Measurements from ENCODE around the gene MYLK2. TPM values are rescaled to one million over a fixed set of nuclear protein-coding genes. Genes with fewer than 3 reads are reported as not detected.

Gene MYLK2
- polyA plus RNA-seq, 1 donor: 0.21 TPM

- Histone ChIP-seq H3K36me3 (ENCODE audit: control insufficient read depth, insufficient read depth, low read length) (no peaks in the 10 kb centered on the region), H3K4me1 (ENCODE audit: control insufficient read depth, insufficient read depth, low read length) (peaks cover 23% of the 10 kb centered on the region), H3K4me3 (ENCODE audit: low read length) (no peak overlapping the region), H3K27ac (ENCODE audit: low read length) (no peak overlapping the region), H3K27me3 (ENCODE audit: control insufficient read depth, insufficient read depth, low read length) (peaks cover 13% of the 10 kb centered on the region), H3K9me3 (ENCODE audit: control insufficient read depth, low read depth, low read length) (no peaks in the 10 kb centered on the region)
- no peak for DNase-seq
- no CpG with 5 or more reads among the region's 15 CpGs for WGBS (ENCODE audit: insufficient coverage, low lambda C conversion rate)
Observed at GRCh38 chr20:31857861-31858759, 39.0 kb downstream of the MYLK2 start.

- Histone ChIP-seq H3K4me3 (ENCODE audit: low read length) (no peak overlapping the region), H3K4me1 (ENCODE audit: control insufficient read depth, insufficient read depth, low read length) (peaks cover 23% of the 10 kb centered on the region), H3K9me3 (ENCODE audit: control insufficient read depth, low read depth, low read length) (no peaks in the 10 kb centered on the region), H3K36me3 (ENCODE audit: control insufficient read depth, insufficient read depth, low read length) (peaks cover 2% of the 10 kb centered on the region), H3K27me3 (ENCODE audit: control insufficient read depth, insufficient read depth, low read length) (peaks cover 13% of the 10 kb centered on the region), H3K27ac (ENCODE audit: low read length) (no peak overlapping the region)
- WGBS (ENCODE audit: insufficient coverage, low lambda C conversion rate): no CpG with 5 or more reads among the region's 3 CpGs
- no peak for DNase-seq
Observed at GRCh38 chr20:31858760-31859083, 39.6 kb downstream of the MYLK2 start.

DNA sequence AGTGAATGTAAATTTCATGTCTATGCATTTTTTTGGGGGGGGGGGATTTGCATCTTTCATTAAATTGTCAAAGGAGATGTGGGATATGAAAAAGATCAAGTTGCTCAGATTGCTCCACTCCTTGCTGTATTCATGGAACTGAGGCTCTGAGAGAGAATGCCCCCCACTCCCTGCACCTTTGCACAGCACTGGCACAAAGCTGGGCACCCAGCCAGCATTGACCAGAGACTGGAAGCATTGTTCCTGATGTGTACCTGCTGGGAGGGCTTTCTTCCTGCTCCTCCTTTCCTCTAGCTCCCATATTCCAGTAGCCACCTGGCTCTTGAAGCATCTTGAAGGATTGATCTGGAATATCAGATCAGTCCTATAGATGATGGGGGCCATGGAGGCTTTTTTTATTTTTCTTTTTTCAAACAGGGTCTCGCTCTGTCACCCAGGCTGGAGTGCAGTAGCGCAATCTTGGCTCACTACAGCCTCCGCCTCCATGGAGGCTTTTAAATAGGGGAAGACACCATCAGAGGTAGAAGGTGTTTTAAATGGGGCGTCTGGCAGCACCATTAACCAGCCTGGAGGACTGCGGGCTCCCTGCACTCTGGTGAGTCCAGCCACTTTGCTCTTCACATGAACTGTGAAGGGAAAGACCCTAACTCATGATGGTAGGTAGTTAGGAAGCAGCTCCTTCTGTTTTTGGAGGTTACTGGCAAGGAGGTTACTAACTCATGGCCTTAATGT lies 40.3 kb downstream of the MYLK2 start:
- peaks cover 23% of the 10 kb centered on the region for H3K4me1 ChIP-seq (ENCODE audit: control insufficient read depth, insufficient read depth, low read length)
- no peaks in the 10 kb centered on the region for H3K9me3 ChIP-seq (ENCODE audit: control insufficient read depth, low read depth, low read length)
- no CpG with 5 or more reads among the region's 5 CpGs for WGBS (ENCODE audit: insufficient coverage, low lambda C conversion rate)
- H3K36me3 ChIP-seq (ENCODE audit: control insufficient read depth, insufficient read depth, low read length): peaks cover 2% of the 10 kb centered on the region
- no peak overlapping the region for H3K27ac ChIP-seq (ENCODE audit: low read length)
- peaks cover 13% of the 10 kb centered on the region for H3K27me3 ChIP-seq (ENCODE audit: control insufficient read depth, insufficient read depth, low read length)
- DNase-seq: no peak
- H3K4me3 ChIP-seq (ENCODE audit: low read length): no peak overlapping the region

- H3K9me3 ChIP-seq (ENCODE audit: control insufficient read depth, low read depth, low read length): no peaks in the 10 kb centered on the region
- H3K36me3 ChIP-seq (ENCODE audit: control insufficient read depth, insufficient read depth, low read length): peaks cover 5% of the 10 kb centered on the region
- H3K4me3 ChIP-seq (ENCODE audit: low read length): no peak overlapping the region
- WGBS (ENCODE audit: insufficient coverage, low lambda C conversion rate): no CpG with 5 or more reads among the region's 7 CpGs
- no peak for DNase-seq
- no peak overlapping the region for H3K27ac ChIP-seq (ENCODE audit: low read length)
- peaks cover 23% of the 10 kb centered on the region for H3K4me1 ChIP-seq (ENCODE audit: control insufficient read depth, insufficient read depth, low read length)
- H3K27me3 ChIP-seq (ENCODE audit: control insufficient read depth, insufficient read depth, low read length): peaks cover 13% of the 10 kb centered on the region
Observed at GRCh38 chr20:31859998-31860380, 40.8 kb downstream of the MYLK2 start.

DNA sequence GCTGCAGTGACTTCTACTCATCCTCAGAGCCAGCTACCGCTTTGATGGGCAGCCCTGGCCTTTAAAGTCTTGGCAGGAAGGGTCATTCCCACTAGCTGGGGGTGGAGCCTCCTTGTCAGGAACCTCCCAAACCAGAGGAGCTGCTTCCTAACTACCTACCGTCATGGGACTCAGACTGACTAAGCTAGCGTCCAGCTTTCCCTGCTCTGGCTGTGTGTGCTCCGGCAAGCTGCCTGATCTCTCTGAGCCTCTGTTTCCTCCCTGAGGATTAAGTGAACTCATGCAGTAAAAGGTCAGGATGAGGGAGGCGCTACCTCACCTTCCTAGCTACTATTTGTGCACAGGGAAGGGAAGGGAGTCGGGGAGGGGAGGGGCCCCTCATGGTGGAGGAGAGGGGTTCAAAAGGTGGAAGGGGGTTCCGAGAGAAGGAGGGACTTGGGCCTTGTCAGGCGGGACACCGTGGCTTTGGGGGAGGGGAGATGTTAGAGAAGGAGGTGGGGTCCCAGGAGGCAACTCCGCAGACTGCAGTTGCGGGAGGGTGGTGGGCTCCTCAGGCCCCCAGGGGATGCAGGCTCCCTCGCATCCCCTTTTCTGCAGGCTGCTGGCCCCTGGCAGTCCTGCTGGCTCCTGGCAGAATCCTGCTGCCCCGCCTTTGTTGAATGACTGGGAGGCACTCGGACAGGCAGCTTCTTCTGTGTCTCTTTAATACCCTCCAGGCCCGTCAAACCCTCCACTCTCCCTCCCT lies 41.4 kb downstream of the MYLK2 start:
- H3K27ac ChIP-seq (ENCODE audit: low read length): no peak overlapping the region
- WGBS (ENCODE audit: insufficient coverage, low lambda C conversion rate): no CpG with 5 or more reads among the region's 15 CpGs
- DNase-seq: no peak

DNA sequence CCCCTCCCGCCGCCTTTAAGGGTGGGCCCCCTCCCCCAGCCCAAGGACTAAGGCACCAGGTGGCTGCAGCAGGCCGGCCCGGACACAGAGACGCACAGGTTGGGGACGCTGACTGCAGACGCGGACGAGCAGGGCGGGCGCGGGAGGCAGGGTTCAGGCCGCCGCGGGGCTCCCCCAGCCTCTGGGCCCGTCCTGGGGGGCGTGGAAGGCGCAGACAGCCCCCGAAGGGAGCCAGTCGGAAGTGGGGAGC lies 41.9 kb downstream of the MYLK2 start:
- Histone ChIP-seq H3K4me3 (ENCODE audit: low read length) (peak overlapping the region; percentile 43), H3K27ac (ENCODE audit: low read length) (no peak overlapping the region), H3K27me3 (ENCODE audit: control insufficient read depth, insufficient read depth, low read length) (peaks cover 9% of the 10 kb centered on the region), H3K9me3 (ENCODE audit: control insufficient read depth, low read depth, low read length) (no peaks in the 10 kb centered on the region), H3K36me3 (ENCODE audit: control insufficient read depth, insufficient read depth, low read length) (peaks cover 5% of the 10 kb centered on the region), H3K4me1 (ENCODE audit: control insufficient read depth, insufficient read depth, low read length) (peaks cover 23% of the 10 kb centered on the region)
- WGBS (ENCODE audit: insufficient coverage, low lambda C conversion rate): no CpG with 5 or more reads among the region's 20 CpGs
- peak in 1 of 2 donors; percentile 36 for DNase-seq

More for the DNA sequence above, 41.4 kb downstream of the MYLK2 start:
- Histone ChIP-seq H3K9me3 (ENCODE audit: control insufficient read depth, low read depth, low read length) (no peaks in the 10 kb centered on the region), H3K4me3 (ENCODE audit: low read length) (peak overlapping the region; percentile 43), H3K4me1 (ENCODE audit: control insufficient read depth, insufficient read depth, low read length) (peaks cover 23% of the 10 kb centered on the region), H3K27me3 (ENCODE audit: control insufficient read depth, insufficient read depth, low read length) (peaks cover 10% of the 10 kb centered on the region), H3K36me3 (ENCODE audit: control insufficient read depth, insufficient read depth, low read length) (peaks cover 5% of the 10 kb centered on the region)

GRCh38 chr20:31861385-31862156 lies 42.4 kb downstream of the MYLK2 start:
- peaks cover 9% of the 10 kb centered on the region for H3K27me3 ChIP-seq (ENCODE audit: control insufficient read depth, insufficient read depth, low read length)
- DNase-seq: peak; percentile 81 to 89
- H3K9me3 ChIP-seq (ENCODE audit: control insufficient read depth, low read depth, low read length): no peaks in the 10 kb centered on the region
- peak overlapping the region; percentile 50 for H3K4me3 ChIP-seq (ENCODE audit: low read length)
- peaks cover 7% of the 10 kb centered on the region for H3K36me3 ChIP-seq (ENCODE audit: control insufficient read depth, insufficient read depth, low read length)
- H3K4me1 ChIP-seq (ENCODE audit: control insufficient read depth, insufficient read depth, low read length): peaks cover 23% of the 10 kb centered on the region
- H3K27ac ChIP-seq (ENCODE audit: low read length): peak overlapping the region; percentile 79
- WGBS (ENCODE audit: insufficient coverage, low lambda C conversion rate): 17% methylated on average over 1 of the region's 60 CpGs

- peaks cover 9% of the 10 kb centered on the region for H3K27me3 ChIP-seq (ENCODE audit: control insufficient read depth, insufficient read depth, low read length)
- no peaks in the 10 kb centered on the region for H3K9me3 ChIP-seq (ENCODE audit: control insufficient read depth, low read depth, low read length)
- H3K27ac ChIP-seq (ENCODE audit: low read length): peak overlapping the region; percentile 79
- WGBS (ENCODE audit: insufficient coverage, low lambda C conversion rate): no CpG with 5 or more reads among the region's 5 CpGs
- no peak for DNase-seq
- peaks cover 19% of the 10 kb centered on the region for H3K4me1 ChIP-seq (ENCODE audit: control insufficient read depth, insufficient read depth, low read length)
- peaks cover 10% of the 10 kb centered on the region for H3K36me3 ChIP-seq (ENCODE audit: control insufficient read depth, insufficient read depth, low read length)
- peak overlapping the region; percentile 50 for H3K4me3 ChIP-seq (ENCODE audit: low read length)
Observed at GRCh38 chr20:31862157-31862470, 43.0 kb downstream of the MYLK2 start.

DNA sequence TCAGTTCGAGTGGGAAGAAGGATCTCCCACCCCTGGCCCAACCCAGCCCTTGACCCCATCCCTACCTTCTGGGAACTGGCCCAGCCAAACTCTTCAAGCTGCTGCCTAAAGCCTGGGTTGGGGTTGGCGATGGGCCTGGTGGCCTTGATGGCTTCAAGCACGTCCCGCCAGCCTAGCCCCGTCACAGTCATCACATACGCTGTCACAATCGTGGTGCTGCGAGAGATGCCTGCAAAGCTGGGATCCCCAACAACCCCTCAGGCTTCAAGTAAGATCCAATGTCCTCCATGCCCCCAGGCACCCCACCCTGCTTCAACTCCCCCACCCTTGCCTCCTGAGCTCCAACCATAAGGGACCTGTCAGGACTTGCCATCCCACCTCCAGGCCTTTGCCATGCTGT lies 43.4 kb downstream of the MYLK2 start:
- H3K27ac ChIP-seq (ENCODE audit: low read length): no peak overlapping the region
- peaks cover 10% of the 10 kb centered on the region for H3K36me3 ChIP-seq (ENCODE audit: control insufficient read depth, insufficient read depth, low read length)
- H3K27me3 ChIP-seq (ENCODE audit: control insufficient read depth, insufficient read depth, low read length): peaks cover 9% of the 10 kb centered on the region
- H3K4me3 ChIP-seq (ENCODE audit: low read length): no peak overlapping the region
- WGBS (ENCODE audit: insufficient coverage, low lambda C conversion rate): no CpG with 5 or more reads among the region's 8 CpGs
- DNase-seq: no peak
- no peaks in the 10 kb centered on the region for H3K9me3 ChIP-seq (ENCODE audit: control insufficient read depth, low read depth, low read length)
- H3K4me1 ChIP-seq (ENCODE audit: control insufficient read depth, insufficient read depth, low read length): peaks cover 16% of the 10 kb centered on the region
